ENCODE data around the gene PTPN2.

DNA sequence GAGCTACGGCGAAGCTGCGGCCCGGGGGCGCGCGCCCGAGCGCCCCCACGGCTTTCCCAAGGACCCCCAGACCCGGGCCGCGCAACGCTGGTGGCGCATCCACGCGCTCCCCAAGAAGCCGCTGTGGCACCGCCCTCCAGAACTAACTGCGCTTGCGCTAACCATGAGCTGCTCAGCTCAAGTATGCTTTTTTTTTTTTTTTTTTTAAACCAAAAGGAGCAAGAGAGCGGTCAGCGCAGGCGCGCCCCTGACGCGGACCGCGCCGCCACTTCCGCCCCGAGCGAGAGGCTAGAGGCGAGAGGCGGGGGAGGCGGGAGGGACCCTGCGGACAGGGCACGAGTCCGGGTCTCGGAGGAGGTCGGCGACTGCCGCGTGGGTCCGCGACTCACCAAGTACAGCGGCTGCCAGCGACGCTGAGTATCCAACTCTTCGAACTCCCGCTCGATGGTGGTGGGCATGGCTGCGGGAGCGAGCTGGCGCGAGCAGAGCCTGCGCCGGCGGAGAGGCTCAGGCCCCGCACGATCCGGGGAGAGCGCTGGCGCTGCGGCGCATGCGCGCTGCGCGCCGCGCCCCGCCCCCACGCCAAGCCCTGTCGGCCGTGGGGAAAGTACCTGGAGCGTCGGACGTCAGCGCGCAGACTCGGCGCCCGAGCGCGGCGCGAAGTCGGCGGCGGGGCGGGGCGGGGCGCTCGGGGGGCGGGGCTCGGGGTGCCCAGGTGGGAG is at the start of gene PTPN2:
- TF ChIP-seq YY1 (IDR thresholded peaks at IDR 0.05; ENCODE audit: insufficient read depth, insufficient read length), result no peak
- TF ChIP-seq ZNF274 (IDR thresholded peaks at IDR 0.05; ENCODE audit: low read depth, low read length), result no peak
- no peak for TF ChIP-seq SUZ12 (IDR thresholded peaks at IDR 0.05; ENCODE audit: extremely low read depth, insufficient read depth, insufficient read length)
